ENCODE measurements around the gene RND1. TPM values are rescaled to one million over a fixed set of nuclear protein-coding genes. Genes with fewer than 3 reads are reported as not detected.
"Not testable (repeated sequence)": the region's sequence is repeated elsewhere in the genome, so short reads cannot be mapped to it uniquely, and the experiment has no call there.

The RND1 gene
- total RNA-seq, 4 donors from 2014 or later: 1.8 TPM; not detected in 3

DNA sequence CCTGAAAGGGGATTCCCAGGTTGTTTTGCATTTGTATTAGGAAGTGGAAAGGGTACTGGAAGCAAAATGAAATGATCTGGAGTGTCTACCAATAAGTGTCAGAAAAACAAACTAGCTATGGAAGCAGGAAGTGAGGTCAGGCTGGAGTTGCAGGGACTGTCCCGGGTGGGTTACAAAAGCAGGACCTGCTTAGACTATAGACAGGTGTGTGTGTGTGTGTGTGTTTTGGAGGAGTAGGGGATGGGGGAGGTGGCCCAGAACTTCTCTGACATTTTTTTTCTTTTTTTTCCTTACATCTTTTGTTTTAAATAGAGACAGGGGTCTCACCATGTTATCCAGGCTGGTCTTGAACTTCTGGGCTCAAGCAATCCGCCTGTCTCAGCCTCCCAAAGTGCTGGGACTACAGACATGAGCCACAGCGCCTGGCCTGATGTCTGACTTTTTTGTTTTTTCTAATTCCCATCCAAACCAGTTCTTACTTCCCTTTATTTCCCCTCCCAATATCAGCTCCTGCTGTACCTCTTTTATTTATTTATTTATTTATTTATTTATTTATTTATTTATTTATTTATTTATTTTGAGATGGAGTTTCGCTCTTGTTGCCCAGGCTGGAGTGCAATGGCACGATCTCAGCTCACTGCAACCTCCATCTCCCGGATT lies 512 bp upstream of the RND1 start:
- TF ChIP-seq, protein P1, sequence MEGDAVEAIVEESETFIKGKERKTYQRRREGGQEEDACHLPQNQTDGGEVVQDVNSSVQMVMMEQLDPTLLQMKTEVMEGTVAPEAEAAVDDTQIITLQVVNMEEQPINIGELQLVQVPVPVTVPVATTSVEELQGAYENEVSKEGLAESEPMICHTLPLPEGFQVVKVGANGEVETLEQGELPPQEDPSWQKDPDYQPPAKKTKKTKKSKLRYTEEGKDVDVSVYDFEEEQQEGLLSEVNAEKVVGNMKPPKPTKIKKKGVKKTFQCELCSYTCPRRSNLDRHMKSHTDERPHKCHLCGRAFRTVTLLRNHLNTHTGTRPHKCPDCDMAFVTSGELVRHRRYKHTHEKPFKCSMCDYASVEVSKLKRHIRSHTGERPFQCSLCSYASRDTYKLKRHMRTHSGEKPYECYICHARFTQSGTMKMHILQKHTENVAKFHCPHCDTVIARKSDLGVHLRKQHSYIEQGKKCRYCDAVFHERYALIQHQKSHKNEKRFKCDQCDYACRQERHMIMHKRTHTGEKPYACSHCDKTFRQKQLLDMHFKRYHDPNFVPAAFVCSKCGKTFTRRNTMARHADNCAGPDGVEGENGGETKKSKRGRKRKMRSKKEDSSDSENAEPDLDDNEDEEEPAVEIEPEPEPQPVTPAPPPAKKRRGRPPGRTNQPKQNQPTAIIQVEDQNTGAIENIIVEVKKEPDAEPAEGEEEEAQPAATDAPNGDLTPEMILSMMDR (IDR thresholded peaks at IDR 0.05): no peak
- TF ChIP-seq EP300 (IDR thresholded peaks at IDR 0.05) (no peak), POLR2A (IDR thresholded peaks at IDR 0.05) (no peak)
- H3K4me1 ChIP-seq: peaks cover 0 to 15% (median 2%) of the 10 kb centered on the region in 4 donors
- H3K4me3 ChIP-seq: peak overlapping the region; percentile 41 to 65 (median 54)
- H3K27me3 ChIP-seq: peaks cover 0 to 29% of the 10 kb centered on the region in 2 donors
- peak overlapping the region in 1 of 4 donors; percentile 41 for H3K27ac ChIP-seq
- H3K9me3 ChIP-seq: no peaks in the 10 kb centered on the region
- 74 to 76% methylated on average over 6 of the region's 6 CpGs for WGBS, 2 donors
- no peak for DNase-seq (ENCODE audit: low spot score in 2 of 2)
- H3K36me3 ChIP-seq: no peaks in the 10 kb centered on the region

DNA sequence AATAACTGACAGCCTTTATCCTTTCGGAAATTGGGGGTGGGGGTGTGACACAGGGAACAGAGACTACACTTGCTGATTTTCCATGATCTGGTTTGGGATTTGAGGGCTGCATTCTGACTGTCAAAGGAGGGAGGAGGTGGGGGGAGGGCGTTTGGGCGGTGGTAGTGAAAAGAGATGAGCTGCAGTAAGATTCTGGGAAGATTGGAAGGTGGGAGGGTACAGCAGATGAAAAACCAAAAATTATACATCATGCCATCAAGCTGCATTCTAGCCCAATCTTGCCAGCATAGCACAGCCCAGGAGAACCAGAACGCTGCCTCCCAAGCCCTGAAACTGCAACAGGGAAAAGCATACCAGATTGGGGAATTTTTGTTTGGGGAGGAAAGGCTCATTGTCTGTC lies 2.4 kb downstream of the RND1 start:
- H3K36me3 ChIP-seq: no peaks in the 10 kb centered on the region
- no peak overlapping the region for H3K27ac ChIP-seq
- H3K9me3 ChIP-seq: no peaks in the 10 kb centered on the region
- peaks cover 0 to 15% (median 2%) of the 10 kb centered on the region in 4 donors for H3K4me1 ChIP-seq
- WGBS, 2 donors: 53 to 61% methylated on average over 4 of the region's 4 CpGs
- no peak overlapping the region for H3K4me3 ChIP-seq
- peaks cover 0 to 29% of the 10 kb centered on the region in 2 donors for H3K27me3 ChIP-seq
- TF ChIP-seq EP300 (IDR thresholded peaks at IDR 0.05) (no peak), POLR2A (IDR thresholded peaks at IDR 0.05) (no peak)
- TF ChIP-seq, protein P1 (IDR thresholded peaks at IDR 0.05): no peak
- DNase-seq (ENCODE audit: low spot score in 2 of 2): no peak

DNA sequence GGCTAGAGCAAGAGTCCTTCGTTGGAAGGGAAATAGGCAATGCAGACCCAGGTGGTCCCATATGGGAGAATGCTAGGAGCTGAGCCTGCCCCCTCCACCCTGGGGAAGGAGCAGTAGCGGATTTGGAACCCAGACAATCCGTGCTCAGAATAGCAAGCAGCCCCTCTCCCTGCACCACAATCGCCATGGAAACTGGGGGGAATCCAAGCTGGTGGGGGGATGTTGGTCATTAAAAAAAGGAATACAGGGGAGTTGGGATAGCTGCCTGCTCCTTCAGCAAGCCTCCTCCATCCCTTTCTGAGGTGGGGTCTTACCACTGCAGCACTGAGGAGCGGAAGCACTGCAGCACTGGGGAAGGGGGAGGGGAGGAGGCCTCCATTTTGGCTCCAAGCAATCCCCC lies 2.9 kb downstream of the RND1 start:
- WGBS, 2 donors: 58 to 69% methylated on average over 5 of the region's 5 CpGs
- no peak overlapping the region for H3K4me3 ChIP-seq

DNA sequence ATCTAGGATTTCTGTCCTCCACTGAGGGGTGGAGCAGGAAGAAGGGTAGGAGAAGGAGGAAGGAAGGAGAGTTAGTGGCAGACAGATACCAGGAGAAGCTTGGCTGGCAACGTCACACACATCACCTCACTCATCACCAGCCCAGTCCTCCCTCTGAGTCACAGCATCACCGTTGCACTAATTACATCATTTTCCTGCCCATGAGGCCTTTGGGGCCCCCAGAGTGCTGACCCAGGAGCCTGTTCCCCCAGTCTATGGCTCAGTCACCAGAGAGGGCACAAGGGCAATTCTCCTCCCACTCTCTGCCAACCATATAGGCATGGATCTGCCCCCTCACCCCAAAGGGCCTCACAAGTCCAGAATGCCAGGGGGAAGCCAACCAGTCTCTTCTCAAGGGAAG lies 4.6 kb downstream of the RND1 start:
- Histone ChIP-seq H3K9me3 (no peaks in the 10 kb centered on the region), H3K4me1 (peaks cover 0 to 13% (median 2%) of the 10 kb centered on the region in 4 donors), H3K36me3 (no peaks in the 10 kb centered on the region), H3K4me3 (no peak overlapping the region), H3K27me3 (peaks cover 0 to 29% of the 10 kb centered on the region in 2 donors), H3K27ac (no peak overlapping the region)
- no peak for DNase-seq (ENCODE audit: low spot score in 2 of 2)
- TF ChIP-seq, protein P1 (IDR thresholded peaks at IDR 0.05): no peak
- TF ChIP-seq POLR2A (IDR thresholded peaks at IDR 0.05): no peak
- TF ChIP-seq EP300 (IDR thresholded peaks at IDR 0.05): no peak
- 43% methylated on average over 2 of the region's 2 CpGs for WGBS, 2 donors

More for the DNA sequence above, 2.9 kb downstream of the RND1 start:
- Histone ChIP-seq H3K36me3 (no peaks in the 10 kb centered on the region), H3K4me1 (peaks cover 0 to 15% (median 2%) of the 10 kb centered on the region in 4 donors), H3K27me3 (peaks cover 0 to 29% of the 10 kb centered on the region in 2 donors), H3K9me3 (no peaks in the 10 kb centered on the region), H3K27ac (no peak overlapping the region)
- TF ChIP-seq, protein P1 (IDR thresholded peaks at IDR 0.05): no peak
- TF ChIP-seq POLR2A (IDR thresholded peaks at IDR 0.05) (no peak), EP300 (IDR thresholded peaks at IDR 0.05) (no peak)
- DNase-seq (ENCODE audit: low spot score in 2 of 2): no peak

DNA sequence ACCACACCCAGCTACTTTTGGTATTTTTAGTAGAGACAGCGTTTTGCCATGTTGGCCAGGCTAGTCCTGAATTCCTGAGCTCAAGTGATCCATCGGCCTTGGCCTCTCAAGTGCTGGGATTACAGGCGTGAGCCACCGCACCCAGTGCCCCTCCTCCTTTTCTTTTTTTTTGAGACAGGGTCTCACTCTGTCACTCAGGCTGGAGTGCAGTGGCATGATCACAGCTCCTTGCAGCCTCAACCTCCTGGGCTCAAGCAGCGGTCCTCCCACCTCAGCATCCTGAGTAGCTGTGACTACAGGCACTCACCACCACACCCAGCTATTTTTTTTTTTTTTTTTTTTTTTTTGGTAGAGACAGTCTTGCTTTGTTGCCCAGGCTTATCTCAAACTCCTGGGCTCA lies 5.4 kb downstream of the RND1 start:
- DNase-seq (ENCODE audit: low spot score in 2 of 2); H3K9me3 ChIP-seq; H3K4me3 ChIP-seq; H3K4me1 ChIP-seq; H3K36me3 ChIP-seq; H3K27ac ChIP-seq: not testable (repeated sequence)
- peaks cover 0 to 28% of the 10 kb centered on the region in 2 donors for H3K27me3 ChIP-seq
- WGBS, 2 donors: 93 to 96% methylated on average over 5 of the region's 5 CpGs

Data from tibial nerve (tissue), 4 donors.